CD4-positive, alpha-beta memory T cell (primary cell): ENCODE results near the gene GUCY2D. TPM values are rescaled to one million over a fixed set of nuclear protein-coding genes. Genes with fewer than 3 reads are reported as not detected.
A peak's percentile ranks its signal among the peaks of the same experiment; 100 is the strongest.

ENCODE experiments used
- CTCF ChIA-PET: fragments of 350-600 bp; sonication (Branson Sonifier 250); formaldehyde crosslinking; loops from one replicate; lab custom pipeline; 2021; ENCODE audit warnings: inconsistent platforms; ENCODE audit not compliant: partially characterized antibody; lab: Charles Lee
- POLR2A ChIA-PET: fragments of 350-600 bp; sonication (Branson Sonifier 250); formaldehyde crosslinking; loops from one replicate; lab custom pipeline; 2021; ENCODE audit not compliant: partially characterized antibody; lab: Charles Lee
- DNase-seq, 5 donors: peaks; one replicate each; pipeline versions ENCODE4 v3.0.0 to v3.0.0-alpha.2; 2020 to 2022; ENCODE audit warnings: mixed read lengths in 1 of 5
- H3K27ac ChIP-seq: one replicate; pipeline ENCODE4 v1.7.0; 2013; ENCODE audit warnings: low read depth, low read length
- H3K27me3 ChIP-seq: 2 replicates; pipeline ENCODE4 v1.7.0; 2013; ENCODE audit warnings: mild to moderate bottlenecking, low read length, moderate library complexity; ENCODE audit not compliant: insufficient read depth
- H3K36me3 ChIP-seq: 2 replicates; pipeline ENCODE4 v1.7.0; 2013; ENCODE audit warnings: mild to moderate bottlenecking, low read length, moderate library complexity; ENCODE audit not compliant: insufficient read depth
- H3K4me1 ChIP-seq: 2 replicates; pipeline ENCODE4 v1.7.0; 2013; ENCODE audit warnings: mild to moderate bottlenecking, low read length, moderate library complexity; ENCODE audit not compliant: insufficient read depth
- H3K4me3 ChIP-seq, 2 donors: one replicate each; pipeline ENCODE4 v1.7.0; 2013; ENCODE audit warnings: low read length in 2 of 2, mild to moderate bottlenecking in 1 of 2
- H3K9me3 ChIP-seq, 2 donors: one replicate each; pipeline ENCODE4 v1.7.0; 2013; ENCODE audit warnings: low read length in 2 of 2, control low read depth in 1 of 2; ENCODE audit not compliant: control insufficient read depth in 1 of 2
- H3K27ac Mint-ChIP-seq, 7 donors: one replicate each; pipeline ENCODE4 v1.8.0; 2020 to 2021; ENCODE audit warnings: mixed read lengths in 7 of 7, mild to moderate bottlenecking in 6 of 7, inconsistent platforms in 3 of 7, moderate library complexity in 3 of 7
- H3K27me3 Mint-ChIP-seq, 2 donors: one replicate each; pipeline ENCODE4 v1.8.0; 2020 to 2021; ENCODE audit warnings: mixed read lengths in 2 of 2
- H3K36me3 Mint-ChIP-seq, 2 donors: one replicate each; pipeline ENCODE4 v1.8.0; 2020 to 2021; ENCODE audit warnings: mixed read lengths in 2 of 2, inconsistent platforms in 1 of 2, mild to moderate bottlenecking in 1 of 2
- H3K4me1 Mint-ChIP-seq, 4 donors: one replicate each; pipeline ENCODE4 v1.8.0; 2020 to 2021; ENCODE audit warnings: mixed read lengths in 4 of 4, mild to moderate bottlenecking in 1 of 4
- H3K4me3 Mint-ChIP-seq, 8 donors: one replicate each; pipeline ENCODE4 v1.8.0; 2020 to 2021; ENCODE audit warnings: mixed read lengths in 8 of 8, mild to moderate bottlenecking in 7 of 8, moderate library complexity in 6 of 8, inconsistent platforms in 3 of 8
- H3K9me3 Mint-ChIP-seq, 8 donors: one replicate each; pipeline ENCODE4 v1.8.0; 2020 to 2021; ENCODE audit warnings: mixed read lengths in 8 of 8, mild to moderate bottlenecking in 5 of 8, inconsistent platforms in 3 of 8, moderate library complexity in 1 of 8
- intact Hi-C: fragments of 100-400 bp; cut with micrococcal nuclease; formaldehyde crosslinking; loops from one replicate; pipeline ENCODE4 v1.15.1; 2023
- polyA plus RNA-seq, 2 donors: library from polyadenylated mRNA; unstranded; fragments of 300-500 nt; fragmentation: Illumina TruSeq; gene quantifications; one replicate each; pipeline ENCODE4 v1.2.3, GENCODE V29; 2021
- total RNA-seq, 2 experiments: library from RNA; stranded (reverse); gene quantifications; one replicate each; pipeline ENCODE4 v1.2.3, GENCODE V29; 2021

GUCY2D gene
- total and polyA plus RNA-seq, 4 experiments from 2014 or later: 0.18 TPM; not detected in 2

GRCh38 chr17:8067806-8068205 is 65.4 kb downstream of the GUCY2D start:
- DNase-seq: no peak
- Histone ChIP-seq H3K36me3 (no peaks in the 10 kb centered on the region), H3K27me3 (peaks cover 25% of the 10 kb centered on the region), H3K9me3 (no peaks in the 10 kb centered on the region), H3K27ac (no peak overlapping the region), H3K4me3 (no peak overlapping the region), H3K4me1 (peaks cover 9% of the 10 kb centered on the region)
- CTCF ChIA-PET: interaction anchor here (1.3 to 9.9 kb wide), 2 partner anchors 8 to 42 kb away, joined by 4 to 147 read pairs; no protein-coding TSS in a partner anchor
- intact Hi-C loops: no loop called here
- H3K4me3 Mint-ChIP-seq: peak overlapping the region in 1 of 8 donors; percentile 68
- no peak overlapping the region for H3K27ac Mint-ChIP-seq
- H3K9me3 Mint-ChIP-seq: peaks cover 0 to 4% (median 0%) of the 10 kb centered on the region in 8 donors
- POLR2A ChIA-PET: no interaction called here
- H3K27me3 Mint-ChIP-seq: peaks cover 17 to 23% of the 10 kb centered on the region in 2 donors
- H3K36me3 Mint-ChIP-seq: no peaks in the 10 kb centered on the region
- H3K4me1 Mint-ChIP-seq: peaks cover 3 to 11% (median 7%) of the 10 kb centered on the region in 4 donors

DNA sequence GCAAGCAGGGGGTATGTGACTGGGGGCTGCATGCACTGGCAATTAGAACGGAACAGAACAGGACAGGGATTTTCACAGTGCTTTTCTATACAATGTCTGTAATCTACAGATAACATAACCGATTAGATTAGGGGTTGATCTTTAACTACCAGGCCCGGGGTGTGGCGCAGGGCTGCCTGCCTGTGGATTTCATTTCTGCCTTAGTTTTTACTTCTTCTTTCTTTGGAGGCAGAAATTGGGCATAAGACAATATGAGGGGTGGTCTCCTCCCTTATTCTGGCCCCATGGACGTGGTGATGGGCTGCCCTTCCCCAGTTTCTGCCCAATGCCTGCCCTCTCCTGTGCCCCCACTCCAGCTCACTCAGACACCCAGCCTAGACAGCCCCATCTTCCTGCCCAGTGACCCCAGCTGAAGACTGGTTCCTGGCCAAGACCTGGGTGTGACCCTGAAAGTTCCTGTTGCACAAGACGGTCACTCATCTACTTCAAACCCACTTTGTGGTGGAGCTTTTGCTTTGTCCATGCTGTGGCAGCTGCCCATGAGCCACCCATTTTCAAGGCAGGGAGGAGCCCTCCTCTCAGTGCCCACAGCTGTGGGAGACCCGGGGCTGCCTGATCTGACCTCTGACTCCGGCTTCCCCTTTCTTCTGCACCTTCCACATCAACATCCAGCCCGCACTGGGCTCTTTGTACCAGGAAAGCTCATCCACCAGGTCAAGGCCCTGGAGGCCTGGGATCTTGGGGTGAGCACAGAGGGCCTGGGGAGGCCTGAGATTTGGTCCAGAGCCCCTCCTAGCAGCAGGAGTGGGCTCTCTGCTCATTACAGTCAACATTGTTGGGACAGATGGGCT is 66.5 kb downstream of the GUCY2D start:
- H3K9me3 ChIP-seq: no peaks in the 10 kb centered on the region
- peaks cover 0 to 4% (median 0%) of the 10 kb centered on the region in 8 donors for H3K9me3 Mint-ChIP-seq
- H3K4me3 Mint-ChIP-seq: no peak overlapping the region
- no peaks in the 10 kb centered on the region for H3K36me3 ChIP-seq
- H3K4me3 ChIP-seq: no peak overlapping the region
- no peaks in the 10 kb centered on the region for H3K36me3 Mint-ChIP-seq
- peaks cover 21% of the 10 kb centered on the region for H3K4me1 ChIP-seq
- peaks cover 12 to 22% (median 18%) of the 10 kb centered on the region in 4 donors for H3K4me1 Mint-ChIP-seq
- no peak overlapping the region for H3K27ac Mint-ChIP-seq
- H3K27me3 ChIP-seq: peaks cover 19% of the 10 kb centered on the region
- intact Hi-C loops: no loop called here
- CTCF ChIA-PET: interaction anchor here (1.1 to 9.9 kb wide), 6 partner anchors 9 to 151 kb away, joined by 3 to 147 read pairs (median 6); partner anchors contain the start of gene ALOXE3
- H3K27ac ChIP-seq: no peak overlapping the region
- peaks cover 13 to 18% of the 10 kb centered on the region in 2 donors for H3K27me3 Mint-ChIP-seq
- DNase-seq: no peak
- POLR2A ChIA-PET: no interaction called here

GRCh38 chr17:8069587-8069860 is 67.1 kb downstream of the GUCY2D start:
- Mint-ChIP-seq H3K36me3 (no peaks in the 10 kb centered on the region), H3K9me3 (peaks cover 0 to 4% (median 0%) of the 10 kb centered on the region in 8 donors), H3K27me3 (peaks cover 14 to 17% of the 10 kb centered on the region in 2 donors), H3K4me1 (peaks cover 14 to 28% (median 22%) of the 10 kb centered on the region in 4 donors), H3K27ac (no peak overlapping the region), H3K4me3 (no peak overlapping the region)
- DNase-seq: no peak
- no peaks in the 10 kb centered on the region for H3K36me3 ChIP-seq
- CTCF ChIA-PET: interaction anchor here (1.1 to 9.9 kb wide), 6 partner anchors 10 to 152 kb away, joined by 3 to 147 read pairs (median 6); partner anchors contain the start of gene ALOXE3
- no peak overlapping the region for H3K27ac ChIP-seq
- intact Hi-C loops: no loop called here
- no peak overlapping the region for H3K4me3 ChIP-seq
- H3K4me1 ChIP-seq: peaks cover 23% of the 10 kb centered on the region
- H3K9me3 ChIP-seq: no peaks in the 10 kb centered on the region
- peaks cover 23% of the 10 kb centered on the region for H3K27me3 ChIP-seq
- POLR2A ChIA-PET: no interaction called here

Other genes starting within 250 kb of the GUCY2D start
- 100 to 1,000 TPM; 119 to 129 TPM for gene KDM6B, start 168.4 kb upstream of the GUCY2D start, total RNA-seq
- gene KDM6B, start 168.4 kb upstream of the GUCY2D start, polyA plus RNA-seq: 1 to 10 TPM in 1 of 2 donors, not detected in 1; 1.7 TPM
- gene TMEM88, start 147.5 kb upstream of the GUCY2D start, total RNA-seq: 1 to 10 TPM; 6.2 to 7.9 TPM
- gene TMEM88, start 147.5 kb upstream of the GUCY2D start, polyA plus RNA-seq: not detected
- 10 to 100 TPM; 23.1 to 25.8 TPM for gene NAA38, start 145.1 kb upstream of the GUCY2D start, total RNA-seq
- 100 to 1,000 TPM; 139 to 149 TPM for gene NAA38, start 145.1 kb upstream of the GUCY2D start, polyA plus RNA-seq
- 10 to 100 TPM in 1 of 2 experiments, 1 to 10 TPM in 1; 8.7 to 11.4 TPM for gene CYB5D1, start 144.6 kb upstream of the GUCY2D start, total RNA-seq
- gene CYB5D1, start 144.6 kb upstream of the GUCY2D start, polyA plus RNA-seq: 1 to 10 TPM; 5.1 to 5.2 TPM
- gene CHD3, start 113.8 kb upstream of the GUCY2D start, total RNA-seq: 100 to 1,000 TPM; 274 to 287 TPM
- 10 to 100 TPM in 1 of 2 donors, under 1 TPM in 1; 0.84 to 24.4 TPM for gene CHD3, start 113.8 kb upstream of the GUCY2D start, polyA plus RNA-seq
- gene RNF227, start 86.3 kb upstream of the GUCY2D start, total RNA-seq: 1 to 10 TPM; 6.7 to 7.4 TPM
- gene RNF227, start 86.3 kb upstream of the GUCY2D start, polyA plus RNA-seq: 1 to 10 TPM; 2.3 to 3.6 TPM
- gene KCNAB3, start 72.8 kb upstream of the GUCY2D start, total RNA-seq: 10 to 100 TPM; 13.4 to 14.4 TPM
- gene KCNAB3, start 72.8 kb upstream of the GUCY2D start, polyA plus RNA-seq: under 1 TPM in 1 of 2 donors, not detected in 1; 0.53 TPM
- gene TRAPPC1, start 70.7 kb upstream of the GUCY2D start, total RNA-seq: 100 to 1,000 TPM; 116 TPM
- 100 to 1,000 TPM; 239 to 240 TPM for gene TRAPPC1, start 70.7 kb upstream of the GUCY2D start, polyA plus RNA-seq
- gene CNTROB, start 70.4 kb upstream of the GUCY2D start, total RNA-seq: 10 to 100 TPM; 29.7 to 30.1 TPM
- 10 to 100 TPM in 1 of 2 donors, 1 to 10 TPM in 1; 3.9 to 12.6 TPM for gene CNTROB, start 70.4 kb upstream of the GUCY2D start, polyA plus RNA-seq
- under 1 TPM in 1 of 2 experiments, not detected in 1; 0.15 TPM for gene ALOX15B, start 36.4 kb downstream of the GUCY2D start, total RNA-seq
- gene ALOX15B, start 36.4 kb downstream of the GUCY2D start, polyA plus RNA-seq: not detected
- gene ALOX12B, start 85.1 kb downstream of the GUCY2D start, total RNA-seq: under 1 TPM in 1 of 2 experiments, not detected in 1; 0.44 TPM
- gene ALOX12B, start 85.1 kb downstream of the GUCY2D start, polyA plus RNA-seq: under 1 TPM in 1 of 2 donors, not detected in 1; 0.79 TPM
- gene ALOXE3, start 115.9 kb downstream of the GUCY2D start, total RNA-seq: under 1 TPM; 0.32 to 0.33 TPM
- gene ALOXE3, start 115.9 kb downstream of the GUCY2D start, polyA plus RNA-seq: under 1 TPM in 1 of 2 donors, not detected in 1; 0.20 TPM
- not detected for gene HES7, start 121.5 kb downstream of the GUCY2D start, total RNA-seq
- gene HES7, start 121.5 kb downstream of the GUCY2D start, polyA plus RNA-seq: not detected
- gene PER1, start 149.8 kb downstream of the GUCY2D start, total RNA-seq: 10 to 100 TPM; 78.9 to 79.4 TPM
- 10 to 100 TPM in 1 of 2 donors, 1 to 10 TPM in 1; 3.7 to 18.6 TPM for gene PER1, start 149.8 kb downstream of the GUCY2D start, polyA plus RNA-seq
- 100 to 1,000 TPM; 190 to 203 TPM for gene VAMP2, start 160.3 kb downstream of the GUCY2D start, total RNA-seq
- gene VAMP2, start 160.3 kb downstream of the GUCY2D start, polyA plus RNA-seq: 100 to 1,000 TPM in 1 of 2 donors, 10 to 100 TPM in 1; 41.6 to 106 TPM
- gene TMEM107, start 173.8 kb downstream of the GUCY2D start, total RNA-seq: 10 to 100 TPM; 25.0 to 25.3 TPM
- gene TMEM107, start 173.8 kb downstream of the GUCY2D start, polyA plus RNA-seq: 10 to 100 TPM; 42.4 to 43.7 TPM
- gene BORCS6, start 187.6 kb downstream of the GUCY2D start, total RNA-seq: 10 to 100 TPM; 19.2 to 19.4 TPM
- 10 to 100 TPM; 13.3 to 21.9 TPM for gene BORCS6, start 187.6 kb downstream of the GUCY2D start, polyA plus RNA-seq
- gene AURKB, start 208.0 kb downstream of the GUCY2D start, total RNA-seq: under 1 TPM; 0.67 to 0.83 TPM
- under 1 TPM in 1 of 2 donors, not detected in 1; 0.36 TPM for gene AURKB, start 208.0 kb downstream of the GUCY2D start, polyA plus RNA-seq
- gene CTC1, start 245.4 kb downstream of the GUCY2D start, total RNA-seq: 100 to 1,000 TPM; 310 to 317 TPM
- gene CTC1, start 245.4 kb downstream of the GUCY2D start, polyA plus RNA-seq: 10 to 100 TPM; 17.0 to 46.8 TPM
- 10 to 100 TPM; 23.0 to 29.1 TPM for gene PFAS, start 246.7 kb downstream of the GUCY2D start, total RNA-seq
- gene PFAS, start 246.7 kb downstream of the GUCY2D start, polyA plus RNA-seq: 10 to 100 TPM in 1 of 2 donors, 1 to 10 TPM in 1; 8.9 to 14.8 TPM